ENCODE measurements around the gene DNAAF2.

DNAAF2 gene

GRCh38 chr14:49582113-49582977 is 52.7 kb downstream of the DNAAF2 start:
- H3K79me2 ChIP-seq (ENCODE audit: insufficient read depth, low read depth): peaks cover 42% of the 10 kb centered on the region
- H3K36me3 ChIP-seq (ENCODE audit: insufficient read depth): peaks cover 4% of the 10 kb centered on the region; the same call in 1 of the 2 replicates
- no peak overlapping the region for H3K27ac ChIP-seq
- H3K4me1 ChIP-seq (ENCODE audit: low read depth, poor library complexity, severe bottlenecking): peaks cover 25% of the 10 kb centered on the region
- H3K9ac ChIP-seq: no peak overlapping the region
- no peak overlapping the region for H3K4me2 ChIP-seq
- H3K4me3 ChIP-seq (IDR thresholded peaks at IDR 0.05; ENCODE audit: insufficient read depth, low read depth, low read length): no peak overlapping the region
- TF ChIP-seq, protein P1, sequence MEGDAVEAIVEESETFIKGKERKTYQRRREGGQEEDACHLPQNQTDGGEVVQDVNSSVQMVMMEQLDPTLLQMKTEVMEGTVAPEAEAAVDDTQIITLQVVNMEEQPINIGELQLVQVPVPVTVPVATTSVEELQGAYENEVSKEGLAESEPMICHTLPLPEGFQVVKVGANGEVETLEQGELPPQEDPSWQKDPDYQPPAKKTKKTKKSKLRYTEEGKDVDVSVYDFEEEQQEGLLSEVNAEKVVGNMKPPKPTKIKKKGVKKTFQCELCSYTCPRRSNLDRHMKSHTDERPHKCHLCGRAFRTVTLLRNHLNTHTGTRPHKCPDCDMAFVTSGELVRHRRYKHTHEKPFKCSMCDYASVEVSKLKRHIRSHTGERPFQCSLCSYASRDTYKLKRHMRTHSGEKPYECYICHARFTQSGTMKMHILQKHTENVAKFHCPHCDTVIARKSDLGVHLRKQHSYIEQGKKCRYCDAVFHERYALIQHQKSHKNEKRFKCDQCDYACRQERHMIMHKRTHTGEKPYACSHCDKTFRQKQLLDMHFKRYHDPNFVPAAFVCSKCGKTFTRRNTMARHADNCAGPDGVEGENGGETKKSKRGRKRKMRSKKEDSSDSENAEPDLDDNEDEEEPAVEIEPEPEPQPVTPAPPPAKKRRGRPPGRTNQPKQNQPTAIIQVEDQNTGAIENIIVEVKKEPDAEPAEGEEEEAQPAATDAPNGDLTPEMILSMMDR (conservative IDR thresholded peaks at IDR 0.05; ENCODE audit: low read depth, low read length): no peak
- H4K20me1 ChIP-seq (ENCODE audit: insufficient read depth): peaks cover 5% of the 10 kb centered on the region
- no peak overlapping the region for H2AFZ ChIP-seq (ENCODE audit: low read depth)
- H3K27me3 ChIP-seq (ENCODE audit: insufficient read depth, low read depth): no peaks in the 10 kb centered on the region

GRCh38 chr14:49581209-49582112 is 53.6 kb downstream of the DNAAF2 start:
- H3K36me3 ChIP-seq (ENCODE audit: insufficient read depth): peaks cover 4% of the 10 kb centered on the region; the same call in 1 of the 2 replicates
- H3K4me2 ChIP-seq: no peak overlapping the region
- peaks cover 42% of the 10 kb centered on the region for H3K79me2 ChIP-seq (ENCODE audit: insufficient read depth, low read depth)
- no peaks in the 10 kb centered on the region for H3K27me3 ChIP-seq (ENCODE audit: insufficient read depth, low read depth)
- no peak overlapping the region for H3K4me3 ChIP-seq (IDR thresholded peaks at IDR 0.05; ENCODE audit: insufficient read depth, low read depth, low read length)
- H3K9ac ChIP-seq: no peak overlapping the region
- H3K4me1 ChIP-seq (ENCODE audit: low read depth, poor library complexity, severe bottlenecking): peaks cover 21% of the 10 kb centered on the region
- no peak overlapping the region for H3K27ac ChIP-seq
- TF ChIP-seq, protein P1 (conservative IDR thresholded peaks at IDR 0.05; ENCODE audit: low read depth, low read length): no peak
- H4K20me1 ChIP-seq (ENCODE audit: insufficient read depth): peaks cover 5% of the 10 kb centered on the region
- no peak overlapping the region for H2AFZ ChIP-seq (ENCODE audit: low read depth)

DNA sequence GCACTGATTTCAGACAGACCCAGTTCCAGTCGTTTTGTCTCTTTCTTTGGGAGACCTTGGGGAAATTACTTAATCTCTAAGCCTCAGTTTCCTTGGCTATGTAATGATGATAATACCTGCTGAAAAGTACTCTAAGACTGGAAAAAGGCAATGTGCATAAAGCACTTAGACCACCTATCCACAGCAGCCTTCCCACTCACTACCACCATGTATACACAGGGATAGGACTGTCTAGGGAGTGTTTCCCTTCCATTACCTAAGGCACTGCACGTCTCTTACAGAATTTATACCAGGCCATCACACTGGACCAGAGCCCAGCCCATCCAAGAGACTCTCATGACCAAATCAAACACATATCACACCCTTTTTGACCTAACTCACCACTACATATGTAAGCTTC is 55.2 kb downstream of the DNAAF2 start:
- H3K4me1 ChIP-seq (ENCODE audit: low read depth, poor library complexity, severe bottlenecking): peaks cover 18% of the 10 kb centered on the region
- H4K20me1 ChIP-seq (ENCODE audit: insufficient read depth): peaks cover 5% of the 10 kb centered on the region
- H2AFZ ChIP-seq (ENCODE audit: low read depth): no peak overlapping the region
- no peaks in the 10 kb centered on the region for H3K27me3 ChIP-seq (ENCODE audit: insufficient read depth, low read depth)
- H3K4me2 ChIP-seq: no peak overlapping the region
- H3K9ac ChIP-seq: no peak overlapping the region
- TF ChIP-seq, protein P1 (conservative IDR thresholded peaks at IDR 0.05; ENCODE audit: low read depth, low read length): no peak
- peaks cover 4% of the 10 kb centered on the region; the same call in 1 of the 2 replicates for H3K36me3 ChIP-seq (ENCODE audit: insufficient read depth)
- H3K4me3 ChIP-seq (IDR thresholded peaks at IDR 0.05; ENCODE audit: insufficient read depth, low read depth, low read length): no peak overlapping the region
- H3K79me2 ChIP-seq (ENCODE audit: insufficient read depth, low read depth): peaks cover 28% of the 10 kb centered on the region
- H3K27ac ChIP-seq: no peak overlapping the region

DNA sequence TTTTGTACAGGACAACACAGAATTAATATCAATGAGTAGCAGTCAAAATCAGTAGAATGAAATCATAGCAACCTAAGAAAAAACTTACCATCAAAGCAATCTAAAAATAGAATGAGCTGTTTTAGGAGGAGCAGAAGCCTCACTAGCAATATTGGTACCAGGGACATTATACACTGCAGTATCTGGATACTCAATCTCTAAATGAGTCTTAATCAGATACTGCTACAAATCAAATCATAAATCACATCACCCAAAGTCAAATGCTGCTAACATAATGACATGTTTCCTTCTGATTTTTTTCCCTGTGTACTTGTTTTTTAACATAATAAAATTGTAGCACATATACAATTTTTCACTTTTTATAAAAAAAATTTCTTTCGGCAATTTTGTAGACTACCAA is 56.9 kb downstream of the DNAAF2 start:
- Histone ChIP-seq H2AFZ (ENCODE audit: low read depth) (no peak overlapping the region), H3K27me3 (ENCODE audit: insufficient read depth, low read depth) (no peaks in the 10 kb centered on the region), H4K20me1 (ENCODE audit: insufficient read depth) (no peaks in the 10 kb centered on the region; the same call in 1 of the 2 replicates), H3K4me2 (no peak overlapping the region), H3K9ac (no peak overlapping the region), H3K36me3 (ENCODE audit: insufficient read depth) (no peaks in the 10 kb centered on the region), H3K4me1 (ENCODE audit: low read depth, poor library complexity, severe bottlenecking) (peaks cover under 1% of the 10 kb centered on the region), H3K27ac (no peak overlapping the region), H3K79me2 (ENCODE audit: insufficient read depth, low read depth) (peaks cover 11% of the 10 kb centered on the region; the same call in 1 of the 2 replicates), H3K4me3 (IDR thresholded peaks at IDR 0.05; ENCODE audit: insufficient read depth, low read depth, low read length) (no peak overlapping the region)
- TF ChIP-seq, protein P1 (conservative IDR thresholded peaks at IDR 0.05; ENCODE audit: low read depth, low read length): no peak
